Measurements from ENCODE around the gene PRKAB1.

GRCh38 chr12:119681728-119682638, 14.1 kb downstream of the PRKAB1 start:
- TF ChIP-seq POLR2AphosphoS5 (IDR thresholded peaks at IDR 0.05) (no peak), CTCF (IDR thresholded peaks at IDR 0.05) (no peak), EP300 (IDR thresholded peaks at IDR 0.05) (no peak), POLR2A (IDR thresholded peaks at IDR 0.05) (no peak)

All from gastroesophageal sphincter (tissue), 3 donors.